DOHH2 (cell line): ENCODE results near the gene GUCY2D.

Experiments used
- H3F3A ChIP-seq: fragments of 200-600 bp; sonication (generic), shearing (Covaris generic); 2 replicates; pipeline ENCODE4 v1.6.0; 2016; ENCODE audit warnings: antibody characterized with exemption, mild to moderate bottlenecking; ENCODE audit not compliant: control insufficient read depth, insufficient read depth
- H3K27ac ChIP-seq: fragments of 200-600 bp; sonication (generic); 2 replicates; pipeline ENCODE4 v1.5.1; 2014; ENCODE audit warnings: low read depth, mild to moderate bottlenecking, low read length, moderate library complexity
- H3K27me3 ChIP-seq: fragments of 200-600 bp; sonication (generic); 2 replicates; pipeline ENCODE4 v1.6.1; 2014; ENCODE audit warnings: mild to moderate bottlenecking, low read length, mixed read lengths; ENCODE audit not compliant: control insufficient read depth
- H3K36me3 ChIP-seq: fragments of 200-600 bp; sonication (generic); 2 replicates; pipeline ENCODE4 v1.6.1; 2014; ENCODE audit warnings: mild to moderate bottlenecking, low read length, moderate library complexity, mixed read lengths; ENCODE audit not compliant: control insufficient read depth
- H3K4me1 ChIP-seq: fragments of 200-600 bp; sonication (generic); 2 replicates; pipeline ENCODE4 v1.6.1; 2014; ENCODE audit warnings: mild to moderate bottlenecking, low read length, mixed read lengths; ENCODE audit not compliant: control insufficient read depth
- H3K4me2 ChIP-seq: fragments of 200-600 bp; sonication (generic); 2 replicates; pipeline ENCODE4 v1.6.0; 2014; ENCODE audit warnings: mild to moderate bottlenecking, low read length, moderate library complexity
- H3K4me3 ChIP-seq: fragments of 200-600 bp; sonication (generic); 2 replicates; pipeline ENCODE4 v1.5.1; 2014; ENCODE audit warnings: mild to moderate bottlenecking, low read length, mixed read lengths
- H3K79me2 ChIP-seq: fragments of 200-600 bp; sonication (generic); 2 replicates; pipeline ENCODE4 v1.6.1; 2014; ENCODE audit warnings: mild to moderate bottlenecking, low read length, mixed read lengths; ENCODE audit not compliant: control insufficient read depth
- H3K9me2 ChIP-seq: fragments of 200-600 bp; sonication (generic); replicated peaks from 2 replicates; pipeline ENCODE4 v1.6.1; 2014; ENCODE audit warnings: mild to moderate bottlenecking, low read length, mixed read lengths; ENCODE audit not compliant: control insufficient read depth
- H3K9me3 ChIP-seq: fragments of 200-600 bp; sonication (generic); 2 replicates; pipeline ENCODE4 v1.6.1; 2014; ENCODE audit warnings: antibody characterized with exemption, low read length, mixed read lengths; ENCODE audit not compliant: control insufficient read depth, insufficient read depth
- H4K20me1 ChIP-seq: fragments of 200-600 bp; sonication (generic); 2 replicates; pipeline ENCODE4 v1.6.0; 2014; ENCODE audit warnings: low read depth, mild to moderate bottlenecking, antibody characterized with exemption, low read length, moderate library complexity; ENCODE audit not compliant: control insufficient read depth, insufficient read depth
- CTCF ChIP-seq: fragments of 200-600 bp; sonication (generic); IDR thresholded peaks from one replicate; pipeline ENCODE4 v1.5.1; 2014; ENCODE audit warnings: antibody characterized with exemption, mild to moderate bottlenecking, low read depth, low read length; ENCODE audit not compliant: poor library complexity, severe bottlenecking
- EZH2phosphoT487 ChIP-seq: fragments of 200-600 bp; sonication (generic); IDR thresholded peaks from 2 replicates; pipeline ENCODE4 v1.6.1; 2017; ENCODE audit warnings: borderline replicate concordance, mild to moderate bottlenecking, antibody characterized with exemption, low read length, moderate library complexity, mixed read lengths

The GUCY2D gene

GRCh38 chr17:8062807-8063483 lies 60.5 kb downstream of the GUCY2D start:
- H3K9me2 ChIP-seq: no peaks in the 10 kb centered on the region
- H3K4me3 ChIP-seq: no peak overlapping the region
- no peaks in the 10 kb centered on the region for H3K79me2 ChIP-seq
- TF ChIP-seq EZH2phosphoT487 (no peak), CTCF (no peak)
- peaks cover 19% of the 10 kb centered on the region for H3K4me1 ChIP-seq
- H4K20me1 ChIP-seq: no peaks in the 10 kb centered on the region
- H3K27me3 ChIP-seq: peaks cover 67% of the 10 kb centered on the region
- H3F3A ChIP-seq: no peaks in the 10 kb centered on the region
- H3K9me3 ChIP-seq: no peaks in the 10 kb centered on the region
- H3K36me3 ChIP-seq: no peaks in the 10 kb centered on the region
- H3K4me2 ChIP-seq: no peak overlapping the region
- no peak overlapping the region for H3K27ac ChIP-seq

- TF ChIP-seq EZH2phosphoT487 (no peak), CTCF (no peak)
- no peaks in the 10 kb centered on the region for H3F3A ChIP-seq
- no peak overlapping the region for H3K27ac ChIP-seq
- H3K4me2 ChIP-seq: no peak overlapping the region
- no peaks in the 10 kb centered on the region for H3K36me3 ChIP-seq
- peaks cover 64% of the 10 kb centered on the region for H3K27me3 ChIP-seq
- H4K20me1 ChIP-seq: no peaks in the 10 kb centered on the region
- peaks cover 14% of the 10 kb centered on the region for H3K4me1 ChIP-seq
- H3K79me2 ChIP-seq: no peaks in the 10 kb centered on the region
- H3K4me3 ChIP-seq: no peak overlapping the region
- H3K9me2 ChIP-seq: no peaks in the 10 kb centered on the region
- H3K9me3 ChIP-seq: no peaks in the 10 kb centered on the region
Measured at GRCh38 chr17:8063761-8064534, 61.5 kb downstream of the GUCY2D start.

- Histone ChIP-seq H3K4me3 (no peak overlapping the region), H3K4me1 (peaks cover 8% of the 10 kb centered on the region), H3K27ac (no peak overlapping the region), H3K27me3 (peaks cover 58% of the 10 kb centered on the region), H3F3A (no peaks in the 10 kb centered on the region), H3K36me3 (no peaks in the 10 kb centered on the region), H3K9me2 (no peaks in the 10 kb centered on the region), H3K9me3 (no peaks in the 10 kb centered on the region), H3K4me2 (no peak overlapping the region), H3K79me2 (no peaks in the 10 kb centered on the region), H4K20me1 (no peaks in the 10 kb centered on the region)
- TF ChIP-seq CTCF (no peak), EZH2phosphoT487 (no peak)
Measured at GRCh38 chr17:8064561-8065019, 62.2 kb downstream of the GUCY2D start.
